CD4-positive, CD25-positive, alpha-beta regulatory T cell (primary cell): ENCODE results near the gene LPAR1. TPM values are rescaled to one million over a fixed set of nuclear protein-coding genes. Genes with fewer than 3 reads are reported as not detected.

Source experiments
- ATAC-seq, 2 donors: fragments of 150-1000 bp; cut with Tn5 transposase; one replicate each; pipeline ENCODE4 v1.10.0; 2021; ENCODE audit warnings: low read depth in 2 of 2, moderate number of reproducible peaks in 2 of 2, moderate library complexity in 1 of 2
- DNase-seq, 3 donors: peaks; one replicate each; pipeline versions ENCODE4 v3.0.0 to v3.0.0-alpha.2; 2012 to 2022; ENCODE audit warnings: mixed read lengths in 1 of 3
- H3K27ac ChIP-seq: one replicate; pipeline ENCODE4 v1.7.0; 2013; ENCODE audit warnings: mild to moderate bottlenecking, low read length; ENCODE audit not compliant: insufficient read depth, poor library complexity, severe bottlenecking
- H3K27me3 ChIP-seq: one replicate; pipeline ENCODE4 v1.7.0; 2013; ENCODE audit warnings: low read length; ENCODE audit not compliant: control insufficient read depth, insufficient read depth
- H3K36me3 ChIP-seq: one replicate; pipeline ENCODE4 v1.7.0; 2013; ENCODE audit warnings: mild to moderate bottlenecking, low read length, moderate library complexity; ENCODE audit not compliant: control insufficient read depth, insufficient read depth
- H3K4me1 ChIP-seq: 2 replicates; pipeline ENCODE4 v1.7.0; 2013; ENCODE audit warnings: mild to moderate bottlenecking, low read length; ENCODE audit not compliant: insufficient read depth, control insufficient read depth, poor library complexity, severe bottlenecking
- H3K4me3 ChIP-seq: one replicate; pipeline ENCODE4 v1.7.0; 2013; ENCODE audit warnings: low read depth, mild to moderate bottlenecking, low read length, moderate library complexity
- H3K9me3 ChIP-seq, 2 experiments: 1 replicate in 1 of 2; 2 replicates in 1 of 2; pipeline ENCODE4 v1.7.0; 2013; ENCODE audit warnings: low read length in 2 of 2, mild to moderate bottlenecking in 1 of 2, moderate library complexity in 1 of 2; ENCODE audit not compliant: control insufficient read depth in 2 of 2
- H3K27ac Mint-ChIP-seq, 3 donors: one replicate each; pipeline ENCODE4 v1.8.0; 2020 to 2022; ENCODE audit warnings: mild to moderate bottlenecking in 3 of 3, mixed read lengths in 3 of 3, moderate library complexity in 2 of 3
- H3K27me3 Mint-ChIP-seq: one replicate; pipeline ENCODE4 v1.8.0; 2022; ENCODE audit warnings: mild to moderate bottlenecking, mixed read lengths
- H3K36me3 Mint-ChIP-seq: one replicate; pipeline ENCODE4 v1.8.0; 2020; ENCODE audit warnings: mixed read lengths
- H3K4me1 Mint-ChIP-seq, 4 donors: one replicate each; pipeline ENCODE4 v1.8.0; 2020 to 2022; ENCODE audit warnings: mixed read lengths in 4 of 4, mild to moderate bottlenecking in 1 of 4
- H3K4me3 Mint-ChIP-seq, 4 donors: one replicate each; pipeline ENCODE4 v1.8.0; 2020 to 2022; ENCODE audit warnings: mild to moderate bottlenecking in 4 of 4, mixed read lengths in 4 of 4, moderate library complexity in 3 of 4
- H3K9me3 Mint-ChIP-seq, 7 donors: one replicate each; pipeline ENCODE4 v1.8.0; 2020 to 2022; ENCODE audit warnings: mixed read lengths in 7 of 7, mild to moderate bottlenecking in 3 of 7, moderate library complexity in 2 of 7
- polyA plus RNA-seq, 4 donors: library from polyadenylated mRNA; unstranded; fragments of 300-500 nt; fragmentation: Illumina TruSeq; gene quantifications; one replicate each; pipeline ENCODE4 v1.2.3, GENCODE V29; 2021
- total RNA-seq: library from RNA; stranded (reverse); gene quantifications from one replicate; pipeline ENCODE4 v1.2.3, GENCODE V29; 2022

LPAR1 gene
- total and polyA plus RNA-seq, 5 donors from 2014 or later, result not detected

- H3K9me3 Mint-ChIP-seq, result peaks cover 2 to 17% (median 6%) of the 10 kb centered on the region in 7 donors
- H3K4me1 ChIP-seq, result no peaks in the 10 kb centered on the region
- H3K27ac Mint-ChIP-seq, result no peak overlapping the region
- ATAC-seq (no peak), DNase-seq (no peak)
- H3K27me3 Mint-ChIP-seq, result no peaks in the 10 kb centered on the region
- H3K36me3 Mint-ChIP-seq, result no peaks in the 10 kb centered on the region
- H3K9me3 ChIP-seq, result no peaks in the 10 kb centered on the region
- H3K4me1 Mint-ChIP-seq, result no peaks in the 10 kb centered on the region
- H3K4me3 Mint-ChIP-seq, result no peak overlapping the region
- no peak overlapping the region for H3K4me3 ChIP-seq
- H3K27ac ChIP-seq, result no peak overlapping the region
- H3K36me3 ChIP-seq, result no peaks in the 10 kb centered on the region
- no peaks in the 10 kb centered on the region for H3K27me3 ChIP-seq
Observed at GRCh38 chr9:110950041-110950645, 88.1 kb downstream of the LPAR1 start.

- DNase-seq (no peak), ATAC-seq (no peak)
- H3K4me3 Mint-ChIP-seq, result no peak overlapping the region
- Histone ChIP-seq H3K27me3 (no peaks in the 10 kb centered on the region), H3K9me3 (no peaks in the 10 kb centered on the region), H3K4me1 (no peaks in the 10 kb centered on the region), H3K27ac (no peak overlapping the region), H3K36me3 (no peaks in the 10 kb centered on the region), H3K4me3 (no peak overlapping the region)
- no peaks in the 10 kb centered on the region for H3K36me3 Mint-ChIP-seq
- no peak overlapping the region for H3K27ac Mint-ChIP-seq
- H3K27me3 Mint-ChIP-seq, result no peaks in the 10 kb centered on the region
- H3K9me3 Mint-ChIP-seq, result peaks cover under 1 to 14% (median 6%) of the 10 kb centered on the region in 7 donors
- H3K4me1 Mint-ChIP-seq, result no peaks in the 10 kb centered on the region
Observed at GRCh38 chr9:110949081-110949480, 89.2 kb downstream of the LPAR1 start.

GRCh38 chr9:110947491-110948044 lies 90.7 kb downstream of the LPAR1 start:
- Histone ChIP-seq H3K9me3 (no peaks in the 10 kb centered on the region), H3K4me3 (no peak overlapping the region), H3K27ac (no peak overlapping the region), H3K4me1 (no peaks in the 10 kb centered on the region), H3K36me3 (no peaks in the 10 kb centered on the region), H3K27me3 (no peaks in the 10 kb centered on the region)
- DNase-seq, result no peak
- H3K4me3 Mint-ChIP-seq, result no peak overlapping the region
- no peaks in the 10 kb centered on the region for H3K4me1 Mint-ChIP-seq
- no peak for ATAC-seq
- peaks cover 0 to 12% (median 3%) of the 10 kb centered on the region in 7 donors for H3K9me3 Mint-ChIP-seq
- no peaks in the 10 kb centered on the region for H3K36me3 Mint-ChIP-seq
- no peak overlapping the region for H3K27ac Mint-ChIP-seq
- H3K27me3 Mint-ChIP-seq, result no peaks in the 10 kb centered on the region

- no peak for DNase-seq
- Mint-ChIP-seq H3K36me3 (no peaks in the 10 kb centered on the region), H3K4me3 (no peak overlapping the region), H3K27me3 (no peaks in the 10 kb centered on the region), H3K27ac (no peak overlapping the region), H3K9me3 (peaks cover 0 to 15% (median 3%) of the 10 kb centered on the region in 7 donors), H3K4me1 (no peaks in the 10 kb centered on the region)
- no peaks in the 10 kb centered on the region for H3K4me1 ChIP-seq
- H3K27ac ChIP-seq, result no peak overlapping the region
- H3K4me3 ChIP-seq, result no peak overlapping the region
- no peaks in the 10 kb centered on the region for H3K27me3 ChIP-seq
- H3K36me3 ChIP-seq, result no peaks in the 10 kb centered on the region
- H3K9me3 ChIP-seq, result no peaks in the 10 kb centered on the region
- no peak for ATAC-seq
Observed at GRCh38 chr9:110942522-110942921, 95.7 kb downstream of the LPAR1 start.

- H3K27ac Mint-ChIP-seq, result no peak overlapping the region
- no peaks in the 10 kb centered on the region for H3K36me3 ChIP-seq
- no peaks in the 10 kb centered on the region for H3K36me3 Mint-ChIP-seq
- DNase-seq, result no peak
- H3K4me1 ChIP-seq, result no peaks in the 10 kb centered on the region
- no peak for ATAC-seq
- peaks cover 0 to 15% (median 2%) of the 10 kb centered on the region in 7 donors for H3K9me3 Mint-ChIP-seq
- H3K4me3 Mint-ChIP-seq, result no peak overlapping the region
- no peaks in the 10 kb centered on the region for H3K27me3 Mint-ChIP-seq
- no peak overlapping the region for H3K4me3 ChIP-seq
- no peak overlapping the region for H3K27ac ChIP-seq
- no peaks in the 10 kb centered on the region for H3K4me1 Mint-ChIP-seq
- no peaks in the 10 kb centered on the region for H3K27me3 ChIP-seq
- no peaks in the 10 kb centered on the region for H3K9me3 ChIP-seq
Observed at GRCh38 chr9:110940951-110941557, 97.2 kb downstream of the LPAR1 start.

GRCh38 chr9:110939573-110939972 lies 98.7 kb downstream of the LPAR1 start:
- no peak overlapping the region for H3K27ac Mint-ChIP-seq

GRCh38 chr9:110939047-110939446 lies 99.2 kb downstream of the LPAR1 start:
- ATAC-seq, result no peak
- no peak overlapping the region for H3K27ac Mint-ChIP-seq
- peaks cover 0 to 18% (median 2%) of the 10 kb centered on the region in 7 donors for H3K9me3 Mint-ChIP-seq
- no peak overlapping the region for H3K4me3 ChIP-seq
- DNase-seq, result no peak
- no peaks in the 10 kb centered on the region for H3K27me3 ChIP-seq
- H3K9me3 ChIP-seq, result no peaks in the 10 kb centered on the region
- H3K4me1 Mint-ChIP-seq, result no peaks in the 10 kb centered on the region
- H3K4me3 Mint-ChIP-seq, result no peak overlapping the region
- no peaks in the 10 kb centered on the region for H3K27me3 Mint-ChIP-seq
- H3K36me3 ChIP-seq, result no peaks in the 10 kb centered on the region
- H3K4me1 ChIP-seq, result no peaks in the 10 kb centered on the region
- no peak overlapping the region for H3K27ac ChIP-seq
- no peaks in the 10 kb centered on the region for H3K36me3 Mint-ChIP-seq

More at GRCh38 chr9:110939573-110939972, 98.7 kb downstream of the LPAR1 start:
- Mint-ChIP-seq H3K4me3 (no peak overlapping the region), H3K9me3 (peaks cover 0 to 18% (median 2%) of the 10 kb centered on the region in 7 donors), H3K36me3 (no peaks in the 10 kb centered on the region), H3K27me3 (no peaks in the 10 kb centered on the region), H3K4me1 (no peaks in the 10 kb centered on the region)
- H3K4me1 ChIP-seq, result no peaks in the 10 kb centered on the region
- DNase-seq (no peak), ATAC-seq (no peak)
- H3K27me3 ChIP-seq, result no peaks in the 10 kb centered on the region
- no peaks in the 10 kb centered on the region for H3K36me3 ChIP-seq
- no peak overlapping the region for H3K27ac ChIP-seq
- no peak overlapping the region for H3K4me3 ChIP-seq
- no peaks in the 10 kb centered on the region for H3K9me3 ChIP-seq

- no peaks in the 10 kb centered on the region for H3K27me3 ChIP-seq
- no peaks in the 10 kb centered on the region for H3K4me1 ChIP-seq
- H3K9me3 ChIP-seq, result no peaks in the 10 kb centered on the region
- Mint-ChIP-seq H3K9me3 (peaks cover 0 to 18% (median 1%) of the 10 kb centered on the region in 7 donors), H3K27ac (no peak overlapping the region), H3K27me3 (no peaks in the 10 kb centered on the region), H3K36me3 (no peaks in the 10 kb centered on the region), H3K4me3 (no peak overlapping the region), H3K4me1 (no peaks in the 10 kb centered on the region)
- H3K27ac ChIP-seq, result no peak overlapping the region
- no peaks in the 10 kb centered on the region for H3K36me3 ChIP-seq
- no peak overlapping the region for H3K4me3 ChIP-seq
- DNase-seq (no peak), ATAC-seq (no peak)
Observed at GRCh38 chr9:110938242-110938641, 100.0 kb downstream of the LPAR1 start.
